HepG2 (cell line): ENCODE measurements around the gene PLOD3. TPM values are rescaled to one million over a fixed set of nuclear protein-coding genes. Genes with fewer than 3 reads are reported as not detected.

ENCODE experiments used
- ATAC-seq: fragments of 200-7000 bp; cut with Tn5 transposase; 3 replicates; pipeline ENCODE4 v1.9.1; 2020; ENCODE audit warnings: mild to moderate bottlenecking, moderate library complexity
- BruUV-seq: library from RNA; stranded (reverse); fragments of 400-500 nt; replicated peaks from 2 replicates; lab custom pipeline; 2021; lab: Mats Ljungman, UMichigan
- CTCF ChIA-PET: fragments of 300-600 bp; formaldehyde crosslinking; extraction: SDS; loops from one replicate; lab custom pipeline; 2021; ENCODE audit warnings: low total read pairs, inconsistent platforms, low intra/inter-chr PET ratio; lab: Yijun Ruan, JAX
- POLR2A ChIA-PET: fragments of 350-600 bp; sonication (Branson Sonifier 250); formaldehyde crosslinking; loops from one replicate; lab custom pipeline; 2020; ENCODE audit warnings: antibody characterized with exemption, inconsistent platforms; lab: Yijun Ruan, JAX
- DNase-seq: peaks from one replicate; pipeline ENCODE4 v3.0.0-alpha.2; 2015; ENCODE audit warnings: low spot score
- FAIRE-seq: peaks from 3 replicates; lab custom pipeline; 2011; peaks lifted over from hg19 to GRCh38; lab: Jason Lieb, UNC
- H2AFZ ChIP-seq: one replicate; pipeline ENCODE4 v1.6.1; 2011; ENCODE audit warnings: low read length, inconsistent platforms
- H3K27ac ChIP-seq: fragments of 300-600 bp; 3 replicates; pipeline ENCODE4 v1.8.0; 2011; ENCODE audit warnings: mixed run types, mild to moderate bottlenecking, mixed read lengths, low read length, inconsistent platforms; ENCODE audit not compliant: insufficient read depth; ENCODE audit errors: extremely low read length
- H3K27me3 ChIP-seq, 2 experiments: fragments of 200-600 bp in 1 of 2; 2 replicates in 1 of 2; 3 replicates in 1 of 2; pipeline versions ENCODE4 v1.6.0 to v1.8.0; 2011; ENCODE audit warnings: low read length in 2 of 2, mild to moderate bottlenecking in 2 of 2, moderate library complexity in 2 of 2, inconsistent platforms in 1 of 2; ENCODE audit not compliant: insufficient read depth in 2 of 2, control insufficient read depth in 1 of 2
- H3K36me3 ChIP-seq, 2 experiments: fragments of 200-600 bp in 1 of 2; replicated peaks in 1 of 2; 2 replicates in 1 of 2; 3 replicates in 1 of 2; pipeline versions ENCODE4 v1.5.1 to v1.8.0; 2011; ENCODE audit warnings: low read length in 2 of 2, inconsistent platforms in 1 of 2; ENCODE audit not compliant: insufficient read depth in 2 of 2, control insufficient read depth in 1 of 2
- H3K4me1 ChIP-seq: 2 replicates; pipeline ENCODE4 v1.5.1; 2012; ENCODE audit warnings: low read length, inconsistent platforms; ENCODE audit not compliant: insufficient read depth
- H3K4me2 ChIP-seq: 2 replicates; pipeline ENCODE4 v1.6.0; 2011; ENCODE audit warnings: low read depth, low read length, inconsistent platforms
- H3K4me3 ChIP-seq, 3 experiments: fragments of 200-600 bp in 1 of 3; sonication (generic), shearing (Covaris generic) in 1 of 3; replicated peaks in 1 of 3; 2 replicates each; pipeline ENCODE4 v1.5.1; 2011 to 2016; ENCODE audit warnings: low read length in 3 of 3, inconsistent platforms in 2 of 3, low read depth in 2 of 3, mild to moderate bottlenecking in 2 of 3, control low read depth in 1 of 3, mixed read lengths in 1 of 3; ENCODE audit not compliant: insufficient read depth in 1 of 3
- H3K79me2 ChIP-seq: one replicate; pipeline ENCODE4 v1.6.1; 2011; ENCODE audit warnings: low read length, inconsistent platforms; ENCODE audit not compliant: insufficient read depth
- H3K9ac ChIP-seq: 2 replicates; pipeline ENCODE4 v1.6.0; 2011; ENCODE audit warnings: mild to moderate bottlenecking, low read depth, low read length, inconsistent platforms; ENCODE audit not compliant: insufficient read depth
- H3K9me3 ChIP-seq: 2 replicates; pipeline ENCODE4 v1.5.1; 2012; ENCODE audit warnings: mild to moderate bottlenecking, low read length
- H4K20me1 ChIP-seq: 2 replicates; pipeline ENCODE4 v1.6.0; 2011; ENCODE audit warnings: inconsistent platforms, mild to moderate bottlenecking, low read length, moderate library complexity; ENCODE audit not compliant: insufficient read depth
- CREB1 ChIP-seq, 2 experiments: fragments of 450-650 bp in 1 of 2; IDR thresholded peaks; 2 replicates each; pipeline ENCODE4 v1.6.1; 2016 to 2017; ENCODE audit warnings: control low read depth in 1 of 2, mild to moderate bottlenecking in 1 of 2, missing compliant biosample characterization in 1 of 2, missing genetic modification characterization in 1 of 2
- GLI4 ChIP-seq: sonication (generic); formaldehyde crosslinking; IDR thresholded peaks from 2 replicates; pipeline ENCODE4 v1.5.1; 2020; ENCODE audit warnings: missing genetic modification reagents, mild to moderate bottlenecking, moderate library complexity, borderline replicate concordance
- HNF4A ChIP-seq: sonication (generic); formaldehyde crosslinking; IDR thresholded peaks from 2 replicates; pipeline ENCODE4 v1.4.0; 2020; ENCODE audit warnings: missing genetic modification reagents
- MAFF ChIP-seq: IDR thresholded peaks from 2 replicates; pipeline ENCODE4 v1.6.1; 2011; ENCODE audit warnings: low read depth, low read length, improper control_type of control experiment
- MAFK ChIP-seq, 2 experiments: IDR thresholded peaks in 1 of 2; conservative IDR thresholded peaks in 1 of 2; 2 replicates each; pipeline ENCODE4 v1.6.1; 2011; ENCODE audit warnings: improper control_type of control experiment in 2 of 2, low read length in 2 of 2
- MEF2D ChIP-seq: sonication (generic); formaldehyde crosslinking; IDR thresholded peaks from 2 replicates; pipeline ENCODE4 v1.5.1; 2020; ENCODE audit warnings: mild to moderate bottlenecking, missing genetic modification reagents
- NFYC ChIP-seq: IDR thresholded peaks from 2 replicates; pipeline ENCODE4 v1.6.1; 2016; ENCODE audit warnings: missing genetic modification reagents, missing compliant biosample characterization
- POLR2A ChIP-seq, 2 experiments: IDR thresholded peaks; 2 replicates each; pipeline ENCODE4 v1.6.1; 2011; ENCODE audit warnings: low read depth in 2 of 2, low read length in 2 of 2, mild to moderate bottlenecking in 1 of 2, moderate library complexity in 1 of 2; ENCODE audit not compliant: insufficient read depth in 1 of 2
- ZC3H4 ChIP-seq: sonication (generic); formaldehyde crosslinking; IDR thresholded peaks from 2 replicates; pipeline ENCODE4 v1.4.0; 2020; ENCODE audit warnings: missing genetic modification reagents, borderline replicate concordance
- ZNF350 ChIP-seq: sonication (generic); formaldehyde crosslinking; IDR thresholded peaks from 2 replicates; pipeline ENCODE4 v1.4.0; 2020; ENCODE audit warnings: mild to moderate bottlenecking, low read depth, missing genetic modification reagents, borderline replicate concordance
- ZNF446 ChIP-seq: sonication (generic); formaldehyde crosslinking; IDR thresholded peaks from 2 replicates; pipeline ENCODE4 v1.5.0; 2020; ENCODE audit warnings: mild to moderate bottlenecking, missing genetic modification reagents
- ZNF644 ChIP-seq: IDR thresholded peaks from 2 replicates; pipeline ENCODE4 v1.6.1; 2016; ENCODE audit warnings: low read depth
- ZNF703 ChIP-seq: sonication (generic); formaldehyde crosslinking; IDR thresholded peaks from 2 replicates; pipeline ENCODE4 v1.5.1; 2020; ENCODE audit warnings: missing genetic modification reagents, mild to moderate bottlenecking, moderate library complexity, borderline replicate concordance
- ZNF75D ChIP-seq: sonication (generic); formaldehyde crosslinking; IDR thresholded peaks from 2 replicates; pipeline ENCODE4 v1.8.1; 2023; ENCODE audit warnings: missing genetic modification reagents, mild to moderate bottlenecking, borderline replicate concordance
- ZNF841 ChIP-seq: sonication (generic); formaldehyde crosslinking; IDR thresholded peaks from 2 replicates; pipeline ENCODE4 v1.8.1; 2023; ENCODE audit warnings: missing genetic modification reagents, borderline replicate concordance
- WGBS: methylation state at CpG from one replicate; pipeline ENCODE4 v1.1.6; 2017; ENCODE audit warnings: low lambda C conversion rate; 5-methylcytosine and 5-hydroxymethylcytosine counted together
- in situ Hi-C: cut with HindIII; loops from 2 replicates; pipeline ENCODE4 v1.10.0; 2017; ENCODE audit warnings: low pct_unique_long_range_greater_than_20kb; ENCODE audit not compliant: extremely low pct_ligation_motif_present
- intact Hi-C: fragments of 100-400 bp; cut with micrococcal nuclease; formaldehyde crosslinking; loops from one replicate; pipeline ENCODE4 v1.10.0; 2022; ENCODE audit not compliant: unreplicated experiment
- polyA plus RNA-seq, 8 experiments: library from polyadenylated mRNA; depleted of rRNA in 3 of 8; stranded (reverse) in 7 of 8; unstranded in 1 of 8; fragments of >200 nt; fragmentation: Illumina TruSeq in 4 of 8; extraction: Trizol in 4 of 8; gene quantifications; 2 replicates each; pipeline versions ENCODE4 v1.2.1 to v1.2.3, GENCODE V29; 2011 to 2016; ENCODE audit warnings: low read depth in 4 of 8, missing spikeins in 1 of 8, mixed read lengths in 1 of 8; ENCODE audit not compliant: insufficient read depth in 1 of 8
- total RNA-seq, 5 experiments: library from RNA; depleted of rRNA; stranded (reverse); fragments of >200 nt; fragmentation: Illumina TruSeq; extraction: Trizol; gene quantifications; 2 replicates each; pipeline ENCODE4 v1.2.3, GENCODE V29; 2016; ENCODE audit warnings: low read depth in 1 of 5
- TF ChIP-seq, protein P1 (sequence below): sonication (generic); formaldehyde crosslinking; IDR thresholded peaks from 2 replicates; pipeline ENCODE4 v1.4.0; 2020; ENCODE audit warnings: mild to moderate bottlenecking, low read depth, missing genetic modification reagents
- TF ChIP-seq, protein P2 (sequence below): fragments of 450-650 bp; IDR thresholded peaks from 2 replicates; pipeline ENCODE4 v1.6.1; 2016
- TF ChIP-seq, protein P3 (sequence below): IDR thresholded peaks from 2 replicates; pipeline ENCODE4 v1.6.1; 2012; ENCODE audit warnings: inconsistent platforms

PLOD3 gene
- total and polyA plus RNA-seq, 2 of the 13 experiments (the other 11 are each of a cell fraction or from before 2014, with no cell fraction given): 65.8 to 67.4 TPM

DNA sequence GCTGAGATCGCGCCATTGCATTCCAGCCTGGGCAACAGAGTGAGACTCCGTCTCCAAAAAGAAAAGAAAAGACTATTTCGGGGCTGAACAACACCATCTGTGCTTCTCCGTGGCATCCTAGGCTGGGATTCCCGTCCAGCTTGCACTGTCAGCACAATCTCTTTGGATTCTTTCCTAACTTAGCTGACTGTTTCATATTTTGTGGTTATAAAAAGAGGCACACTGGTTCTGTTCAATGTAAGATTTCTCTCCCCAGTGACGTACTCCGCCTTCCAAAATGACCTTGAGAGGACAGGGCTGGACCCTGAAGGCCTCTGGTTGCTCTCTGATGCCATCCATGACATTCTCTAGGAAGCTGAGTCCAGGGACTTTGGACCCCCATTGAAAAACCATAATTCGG is 9.3 kb upstream of the PLOD3 start:
- CTCF ChIA-PET: no interaction called here
- POLR2A ChIA-PET: interaction anchor here (3.5 kb wide), 1 partner anchor 11 kb away, joined by 16 read pairs; the partner anchor contains the start of gene CLDN15
- in situ Hi-C loops: no loop called here
- no peaks in the 10 kb centered on the region for H3K27me3 ChIP-seq
- WGBS: 95% methylated on average over 9 of the region's 9 CpGs
- no peaks in the 10 kb centered on the region for H3K79me2 ChIP-seq
- H3K9ac ChIP-seq: no peak overlapping the region
- no peak overlapping the region for H3K27ac ChIP-seq
- no peak overlapping the region for H3K4me3 ChIP-seq
- peaks cover 4 to 34% of the 10 kb centered on the region in 2 experiments; a peak in 4 of 5 replicates for H3K36me3 ChIP-seq
- H3K9me3 ChIP-seq: no peaks in the 10 kb centered on the region
- peaks cover 14% of the 10 kb centered on the region for H3K4me1 ChIP-seq
- TF ChIP-seq MAFF (peak; percentile 80), NFYC (CRISPR knock-in tag) (no peak), POLR2A (IDR thresholded peaks at IDR 0.05; ENCODE audit: insufficient read depth in 1 of 2, low read depth in 2 of 2, low read length in 2 of 2) (no peak), HNF4A (CRISPR knock-in tag) (0 out of 2 replicates have a peak, but pooled peaks have one; percentile 9), MAFK (conservative IDR thresholded peaks at IDR 0.05 in 1 of 2, IDR thresholded peaks at IDR 0.05 in 1 of 2; ENCODE audit: low read length in 2 of 2) (peak; percentile 54 to 85), ZNF75D (CRISPR knock-in tag) (no peak), ZNF841 (CRISPR knock-in tag) (no peak)
- TF ChIP-seq, protein P1, sequence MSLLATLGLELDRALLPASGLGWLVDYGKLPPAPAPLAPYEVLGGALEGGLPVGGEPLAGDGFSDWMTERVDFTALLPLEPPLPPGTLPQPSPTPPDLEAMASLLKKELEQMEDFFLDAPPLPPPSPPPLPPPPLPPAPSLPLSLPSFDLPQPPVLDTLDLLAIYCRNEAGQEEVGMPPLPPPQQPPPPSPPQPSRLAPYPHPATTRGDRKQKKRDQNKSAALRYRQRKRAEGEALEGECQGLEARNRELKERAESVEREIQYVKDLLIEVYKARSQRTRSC (CRISPR knock-in tag): no peak
- TF ChIP-seq, all 625 proteins: peak for 3
- no peak for ATAC-seq
- no peak overlapping the region for H3K4me2 ChIP-seq
- DNase-seq: no peak
- no peaks in the 10 kb centered on the region for H4K20me1 ChIP-seq
- intact Hi-C loops: no loop called here
- H2AFZ ChIP-seq: no peak overlapping the region
- no peak for FAIRE-seq
- no TSS peak for BruUV-seq

DNA sequence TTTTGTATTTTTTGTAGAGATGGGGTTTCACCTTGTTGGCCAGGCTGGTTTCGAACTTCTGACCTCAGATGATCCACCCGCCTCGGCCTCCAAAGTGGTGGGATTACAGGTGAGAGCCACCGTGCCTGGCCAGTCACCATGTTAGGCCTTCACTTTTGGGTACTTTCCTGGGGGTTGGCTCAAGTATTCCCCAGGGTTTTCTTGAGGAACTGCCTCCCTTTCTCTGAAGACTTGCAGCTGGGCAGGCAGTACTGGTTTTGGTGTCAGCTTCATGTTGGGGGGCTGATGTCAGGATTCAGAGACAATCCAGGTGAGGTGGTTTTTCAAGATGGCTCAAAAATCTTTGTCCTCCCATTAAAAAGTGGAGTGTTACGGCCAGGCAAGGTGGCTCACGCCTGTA is 8.3 kb upstream of the PLOD3 start:
- H3K27ac ChIP-seq: no peak overlapping the region
- TF ChIP-seq CREB1 (IDR thresholded peaks at IDR 0.05) (no peak), CREB1 (CRISPR knock-in tag; IDR thresholded peaks at IDR 0.05) (no peak), ZNF350 (CRISPR knock-in tag) (no peak), ZNF703 (CRISPR knock-in tag) (no peak), MEF2D (CRISPR knock-in tag) (no peak), ZNF644 (CRISPR knock-in tag) (no peak), ZC3H4 (CRISPR knock-in tag) (no peak), GLI4 (CRISPR knock-in tag) (no peak), ZNF446 (no peak)
- TF ChIP-seq, protein P2, sequence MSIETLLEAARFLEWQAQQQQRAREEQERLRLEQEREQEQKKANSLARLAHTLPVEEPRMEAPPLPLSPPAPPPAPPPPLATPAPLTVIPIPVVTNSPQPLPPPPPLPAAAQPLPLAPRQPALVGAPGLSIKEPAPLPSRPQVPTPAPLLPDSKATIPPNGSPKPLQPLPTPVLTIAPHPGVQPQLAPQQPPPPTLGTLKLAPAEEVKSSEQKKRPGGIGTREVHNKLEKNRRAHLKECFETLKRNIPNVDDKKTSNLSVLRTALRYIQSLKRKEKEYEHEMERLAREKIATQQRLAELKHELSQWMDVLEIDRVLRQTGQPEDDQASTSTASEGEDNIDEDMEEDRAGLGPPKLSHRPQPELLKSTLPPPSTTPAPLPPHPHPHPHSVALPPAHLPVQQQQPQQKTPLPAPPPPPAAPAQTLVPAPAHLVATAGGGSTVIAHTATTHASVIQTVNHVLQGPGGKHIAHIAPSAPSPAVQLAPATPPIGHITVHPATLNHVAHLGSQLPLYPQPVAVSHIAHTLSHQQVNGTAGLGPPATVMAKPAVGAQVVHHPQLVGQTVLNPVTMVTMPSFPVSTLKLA: no peak
- TF ChIP-seq, protein P3, sequence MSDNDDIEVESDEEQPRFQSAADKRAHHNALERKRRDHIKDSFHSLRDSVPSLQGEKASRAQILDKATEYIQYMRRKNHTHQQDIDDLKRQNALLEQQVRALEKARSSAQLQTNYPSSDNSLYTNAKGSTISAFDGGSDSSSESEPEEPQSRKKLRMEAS: no peak
- ATAC-seq (no peak), DNase-seq (no peak), FAIRE-seq (no peak)
- POLR2A ChIA-PET: interaction anchor here (0.6 kb wide), 1 partner anchor 39 kb away, joined by 3 read pairs; no protein-coding TSS in a partner anchor
- H3K4me3 ChIP-seq: no peak overlapping the region
- no peaks in the 10 kb centered on the region for H3K27me3 ChIP-seq
- intact Hi-C loops (no loop called here), in situ Hi-C loops (no loop called here)
- 98% methylated on average over 6 of the region's 6 CpGs for WGBS
- no peak overlapping the region for H3K9ac ChIP-seq
- H2AFZ ChIP-seq: no peak overlapping the region
- H3K4me1 ChIP-seq: peaks cover 7% of the 10 kb centered on the region
- CTCF ChIA-PET: no interaction called here
- no peaks in the 10 kb centered on the region for H3K9me3 ChIP-seq
- peaks cover 4 to 37% of the 10 kb centered on the region in 2 experiments; a peak in 4 of 5 replicates for H3K36me3 ChIP-seq
- H3K4me2 ChIP-seq: no peak overlapping the region
- no TSS peak for BruUV-seq
- H4K20me1 ChIP-seq: no peaks in the 10 kb centered on the region
- H3K79me2 ChIP-seq: no peaks in the 10 kb centered on the region
